ENCODE results near the gene DNAL4.
A peak's percentile ranks its signal among the peaks of the same experiment; 100 is the strongest.

DNAL4 gene

DNA sequence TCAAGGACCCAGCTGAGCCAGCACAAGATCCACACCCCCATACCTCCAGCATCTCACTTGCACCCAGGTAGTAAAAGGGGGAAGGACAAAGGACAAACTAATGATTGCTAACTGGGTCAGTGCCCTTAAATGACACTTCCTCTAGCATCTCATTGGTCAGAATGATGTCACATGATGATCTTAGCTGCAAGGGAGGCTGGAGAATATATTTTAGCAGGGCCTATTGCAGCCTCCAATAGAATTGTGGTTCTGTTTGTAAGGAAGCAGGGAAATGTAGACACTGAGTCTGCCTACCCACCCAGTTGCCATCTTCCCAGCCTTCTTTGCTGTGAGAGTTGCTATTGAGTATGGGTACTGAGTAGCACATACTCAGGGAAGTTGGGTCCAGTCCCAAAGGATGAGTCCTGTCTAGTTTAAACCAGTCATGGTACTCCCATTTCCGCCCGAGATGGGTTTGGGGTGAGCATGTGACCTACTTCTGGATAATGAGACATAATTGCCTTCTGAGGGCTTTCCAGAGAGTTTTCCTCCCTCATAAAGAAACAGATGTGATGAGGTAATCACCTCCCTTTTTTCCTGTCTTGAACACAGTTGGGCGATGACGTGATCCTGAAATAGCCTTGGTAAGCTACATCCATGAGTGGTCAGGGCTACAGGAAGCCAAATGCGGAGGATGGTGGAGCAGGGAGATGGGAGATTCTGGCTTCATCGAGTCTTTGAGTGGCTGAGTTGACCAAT is 5.5 kb upstream of the DNAL4 start:
- Histone ChIP-seq H3K27me3 (ENCODE audit: insufficient read depth, low read depth, severe bottlenecking) (no peaks in the 10 kb centered on the region), H3K4me3 (ENCODE audit: low read depth, low read length) (no peak overlapping the region), H3K27ac (no peak overlapping the region), H3K36me3 (no peaks in the 10 kb centered on the region), H3K9me3 (ENCODE audit: severe bottlenecking) (peaks cover 5% of the 10 kb centered on the region)
- DNase-seq: no peak
- TF ChIP-seq, protein P1, sequence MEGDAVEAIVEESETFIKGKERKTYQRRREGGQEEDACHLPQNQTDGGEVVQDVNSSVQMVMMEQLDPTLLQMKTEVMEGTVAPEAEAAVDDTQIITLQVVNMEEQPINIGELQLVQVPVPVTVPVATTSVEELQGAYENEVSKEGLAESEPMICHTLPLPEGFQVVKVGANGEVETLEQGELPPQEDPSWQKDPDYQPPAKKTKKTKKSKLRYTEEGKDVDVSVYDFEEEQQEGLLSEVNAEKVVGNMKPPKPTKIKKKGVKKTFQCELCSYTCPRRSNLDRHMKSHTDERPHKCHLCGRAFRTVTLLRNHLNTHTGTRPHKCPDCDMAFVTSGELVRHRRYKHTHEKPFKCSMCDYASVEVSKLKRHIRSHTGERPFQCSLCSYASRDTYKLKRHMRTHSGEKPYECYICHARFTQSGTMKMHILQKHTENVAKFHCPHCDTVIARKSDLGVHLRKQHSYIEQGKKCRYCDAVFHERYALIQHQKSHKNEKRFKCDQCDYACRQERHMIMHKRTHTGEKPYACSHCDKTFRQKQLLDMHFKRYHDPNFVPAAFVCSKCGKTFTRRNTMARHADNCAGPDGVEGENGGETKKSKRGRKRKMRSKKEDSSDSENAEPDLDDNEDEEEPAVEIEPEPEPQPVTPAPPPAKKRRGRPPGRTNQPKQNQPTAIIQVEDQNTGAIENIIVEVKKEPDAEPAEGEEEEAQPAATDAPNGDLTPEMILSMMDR (IDR thresholded peaks at IDR 0.05; ENCODE audit: low read depth, low read length): no peak

GRCh38 chr22:38798496-38798895 is 4.6 kb upstream of the DNAL4 start:
- no peak for DNase-seq
- Histone ChIP-seq H3K36me3 (no peaks in the 10 kb centered on the region), H3K9me3 (ENCODE audit: severe bottlenecking) (peaks cover 5% of the 10 kb centered on the region), H3K27me3 (ENCODE audit: insufficient read depth, low read depth, severe bottlenecking) (no peaks in the 10 kb centered on the region), H3K27ac (no peak overlapping the region), H3K4me3 (ENCODE audit: low read depth, low read length) (no peak overlapping the region)
- TF ChIP-seq, protein P1 (IDR thresholded peaks at IDR 0.05; ENCODE audit: low read depth, low read length): no peak

- H3K9me3 ChIP-seq (ENCODE audit: severe bottlenecking): peaks cover 5% of the 10 kb centered on the region
- no peaks in the 10 kb centered on the region for H3K36me3 ChIP-seq
- H3K27me3 ChIP-seq (ENCODE audit: insufficient read depth, low read depth, severe bottlenecking): no peaks in the 10 kb centered on the region
- no peak overlapping the region for H3K4me3 ChIP-seq (ENCODE audit: low read depth, low read length)
- TF ChIP-seq, protein P1 (IDR thresholded peaks at IDR 0.05; ENCODE audit: low read depth, low read length): no peak
- H3K27ac ChIP-seq: no peak overlapping the region
- no peak for DNase-seq
Measured at GRCh38 chr22:38796262-38796957, 2.5 kb upstream of the DNAL4 start.

DNA sequence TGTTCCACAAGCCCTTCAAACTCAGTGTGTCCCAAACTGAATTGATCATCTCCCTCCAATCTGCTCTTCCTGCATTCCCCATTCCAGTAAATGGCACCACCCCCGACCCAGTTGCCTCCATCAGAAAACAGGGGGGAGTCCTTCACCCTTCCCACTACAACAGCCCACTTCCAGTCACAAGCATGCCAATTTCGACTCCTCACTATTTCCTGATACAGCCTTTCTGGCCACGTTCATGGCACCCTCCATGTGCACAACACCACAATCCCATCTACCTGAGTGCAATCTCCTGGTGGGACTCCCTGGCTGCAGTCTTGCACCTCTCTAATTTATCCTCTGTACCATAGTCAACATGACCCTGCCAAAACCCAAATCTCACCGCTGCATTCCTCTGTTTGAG is 1.6 kb upstream of the DNAL4 start:
- TF ChIP-seq, protein P1 (IDR thresholded peaks at IDR 0.05; ENCODE audit: low read depth, low read length): no peak
- no peaks in the 10 kb centered on the region for H3K27me3 ChIP-seq (ENCODE audit: insufficient read depth, low read depth, severe bottlenecking)
- peaks cover 5% of the 10 kb centered on the region for H3K9me3 ChIP-seq (ENCODE audit: severe bottlenecking)
- H3K27ac ChIP-seq: no peak overlapping the region
- no peaks in the 10 kb centered on the region for H3K36me3 ChIP-seq
- no peak for DNase-seq
- no peak overlapping the region for H3K4me3 ChIP-seq (ENCODE audit: low read depth, low read length)

- Histone ChIP-seq H3K27me3 (ENCODE audit: insufficient read depth, low read depth, severe bottlenecking) (no peaks in the 10 kb centered on the region), H3K27ac (no peak overlapping the region; the same call in 1 of the 2 replicates), H3K36me3 (no peaks in the 10 kb centered on the region), H3K4me3 (ENCODE audit: low read depth, low read length) (peak overlapping the region; percentile 56), H3K9me3 (ENCODE audit: severe bottlenecking) (no peaks in the 10 kb centered on the region)
- no peak for DNase-seq
- TF ChIP-seq, protein P1 (IDR thresholded peaks at IDR 0.05; ENCODE audit: low read depth, low read length): no peak
Measured at GRCh38 chr22:38793317-38793716, 626 bp downstream of the DNAL4 start.

Data from WERI-Rb-1 (cell line).